ENCODE results near the gene NUP210L. TPM values are rescaled to one million over a fixed set of nuclear protein-coding genes. Genes with fewer than 3 reads are reported as not detected.

NUP210L gene
- total RNA-seq, 4 donors from 2014 or later, result 0.23 TPM; not detected in 3

GRCh38 chr1:153961421-153961820 lies 193.5 kb downstream of the NUP210L start:
- intact Hi-C loops (cut with DNase I; ENCODE audit: low total_unique reads), result no loop called here
- 65 to 69% methylated on average over 4 of the region's 4 CpGs for WGBS, 2 donors
- no peak for DNase-seq (ENCODE audit: low spot score in 2 of 2)
- H3K4me3 ChIP-seq (ENCODE audit: low read depth, poor library complexity, severe bottlenecking), result no peak overlapping the region
- TF ChIP-seq POLR2A (IDR thresholded peaks at IDR 0.05) (no peak), CTCF (IDR thresholded peaks at IDR 0.05) (no peak)

GRCh38 chr1:153960206-153960605 lies 194.7 kb downstream of the NUP210L start:
- TF ChIP-seq POLR2A (IDR thresholded peaks at IDR 0.05) (no peak), CTCF (IDR thresholded peaks at IDR 0.05) (no peak)
- DNase-seq (ENCODE audit: low spot score in 2 of 2), result no peak
- intact Hi-C loops (cut with DNase I; ENCODE audit: low total_unique reads), result no loop called here
- WGBS, 2 donors, result 56 to 63% methylated on average over 2 to 11 of the region's 11 CpGs
- H3K4me3 ChIP-seq (ENCODE audit: low read depth, poor library complexity, severe bottlenecking), result no peak overlapping the region

- no peak for DNase-seq (ENCODE audit: low spot score in 2 of 2)
- intact Hi-C loops (cut with DNase I; ENCODE audit: low total_unique reads), result no loop called here
- no peak overlapping the region for H3K4me3 ChIP-seq (ENCODE audit: low read depth, poor library complexity, severe bottlenecking)
- TF ChIP-seq CTCF (IDR thresholded peaks at IDR 0.05), result no peak
- no peak for TF ChIP-seq POLR2A (IDR thresholded peaks at IDR 0.05)
- WGBS, 2 donors, result 58 to 77% methylated on average over 3 of the region's 3 CpGs
These were observed 195.4 kb downstream of the NUP210L start for GRCh38 chr1:153959454-153959853.

GRCh38 chr1:153958961-153959260 lies 196.0 kb downstream of the NUP210L start:
- intact Hi-C loops (cut with DNase I; ENCODE audit: low total_unique reads), result no loop called here
- WGBS, 2 donors, result 14% methylated on average over 4 of the region's 4 CpGs
- TF ChIP-seq CTCF (IDR thresholded peaks at IDR 0.05), result no peak
- no peak for TF ChIP-seq POLR2A (IDR thresholded peaks at IDR 0.05)
- no peak overlapping the region for H3K4me3 ChIP-seq (ENCODE audit: low read depth, poor library complexity, severe bottlenecking)
- no peak for DNase-seq (ENCODE audit: low spot score in 2 of 2)

- peak within 1 kb of the TSS; percentile 87 for H3K4me3 ChIP-seq (ENCODE audit: low read depth, poor library complexity, severe bottlenecking)
- WGBS, 2 donors, result 0 to 1% methylated on average over 69 to 71 of the region's 75 CpGs
- DNase-seq (ENCODE audit: low spot score in 2 of 2), result peak; percentile 99 to 100
- intact Hi-C loops (cut with DNase I; ENCODE audit: low total_unique reads), result no loop called here
- TF ChIP-seq CTCF (IDR thresholded peaks at IDR 0.05) (no peak), POLR2A (IDR thresholded peaks at IDR 0.05) (peak in 1 of 2 donors; percentile 66)
These were observed 196.5 kb downstream of the NUP210L start, which contains the start of gene CRTC2 for GRCh38 chr1:153958111-153958960. Gene CRTC2, minus strand, starts transcription at chr1:153958612. Its CDS starts 115 bp downstream, at chr1:153958497.

GRCh38 chr1:153957744-153958110 lies 197.1 kb downstream of the NUP210L start:
- no peak for TF ChIP-seq POLR2A (IDR thresholded peaks at IDR 0.05)
- no peak for TF ChIP-seq CTCF (IDR thresholded peaks at IDR 0.05)
- DNase-seq (ENCODE audit: low spot score in 2 of 2), result no peak
- intact Hi-C loops (cut with DNase I; ENCODE audit: low total_unique reads), result no loop called here

More at GRCh38 chr1:153957744-153958110, 197.1 kb downstream of the NUP210L start:
- peak overlapping the region; percentile 87 for H3K4me3 ChIP-seq (ENCODE audit: low read depth, poor library complexity, severe bottlenecking)
- WGBS, 2 donors, result 0 to 1% methylated on average over 13 of the region's 13 CpGs

All from lower leg skin (tissue), 4 donors.